ENCODE measurements around the gene TMPRSS11D.

Gene TMPRSS11D

DNA sequence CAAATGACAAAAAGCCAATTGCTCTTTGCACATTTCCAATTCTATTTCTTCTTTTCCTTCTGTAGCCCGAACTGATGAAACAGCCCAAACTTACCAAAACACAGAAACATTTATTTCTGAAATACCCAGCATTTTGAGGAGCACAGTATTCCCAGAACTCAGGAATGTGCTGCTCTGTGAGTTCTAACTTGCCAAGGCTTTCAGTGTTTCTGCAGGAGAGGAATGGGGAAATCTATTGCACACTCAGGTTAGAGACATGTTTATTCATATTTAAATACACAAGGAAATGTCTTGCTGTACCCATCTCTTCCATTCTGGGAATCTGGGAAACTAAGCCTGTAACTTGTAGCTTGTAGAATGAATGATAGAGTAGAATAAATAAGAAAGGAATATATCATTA, 10.7 kb downstream of the TMPRSS11D start:
- Mint-ChIP-seq H3K4me3 (no peak overlapping the region), H3K36me3 (ENCODE audit: low read depth) (no peaks in the 10 kb centered on the region), H3K27ac (no peak overlapping the region), H3K9me3 (no peaks in the 10 kb centered on the region), H3K4me1 (ENCODE audit: low read depth) (no peaks in the 10 kb centered on the region), H3K27me3 (peaks cover 3% of the 10 kb centered on the region)

DNA sequence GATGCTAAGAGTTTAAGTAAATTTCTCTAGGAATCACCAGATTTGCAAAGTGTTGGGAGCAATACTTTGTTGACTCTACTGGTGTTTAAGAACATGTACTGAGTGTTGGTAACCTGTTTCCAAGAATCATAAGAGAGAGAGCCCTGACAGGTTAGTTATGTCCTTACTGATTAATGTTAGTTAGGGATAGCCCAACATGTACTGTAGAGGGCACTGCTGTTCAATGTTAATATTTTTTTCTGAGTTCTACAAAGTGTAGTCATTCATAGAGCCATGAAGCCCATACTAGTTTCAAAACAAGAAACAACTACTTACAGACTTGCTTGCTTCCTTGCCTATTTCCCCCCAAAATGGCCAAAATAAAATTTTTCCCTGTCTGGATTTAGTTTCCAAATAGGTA, 11.9 kb downstream of the TMPRSS11D start:
- Mint-ChIP-seq H3K36me3 (ENCODE audit: low read depth) (no peaks in the 10 kb centered on the region), H3K4me3 (no peak overlapping the region), H3K27me3 (peaks cover 3% of the 10 kb centered on the region), H3K4me1 (ENCODE audit: low read depth) (no peaks in the 10 kb centered on the region), H3K27ac (no peak overlapping the region), H3K9me3 (no peaks in the 10 kb centered on the region)

DNA sequence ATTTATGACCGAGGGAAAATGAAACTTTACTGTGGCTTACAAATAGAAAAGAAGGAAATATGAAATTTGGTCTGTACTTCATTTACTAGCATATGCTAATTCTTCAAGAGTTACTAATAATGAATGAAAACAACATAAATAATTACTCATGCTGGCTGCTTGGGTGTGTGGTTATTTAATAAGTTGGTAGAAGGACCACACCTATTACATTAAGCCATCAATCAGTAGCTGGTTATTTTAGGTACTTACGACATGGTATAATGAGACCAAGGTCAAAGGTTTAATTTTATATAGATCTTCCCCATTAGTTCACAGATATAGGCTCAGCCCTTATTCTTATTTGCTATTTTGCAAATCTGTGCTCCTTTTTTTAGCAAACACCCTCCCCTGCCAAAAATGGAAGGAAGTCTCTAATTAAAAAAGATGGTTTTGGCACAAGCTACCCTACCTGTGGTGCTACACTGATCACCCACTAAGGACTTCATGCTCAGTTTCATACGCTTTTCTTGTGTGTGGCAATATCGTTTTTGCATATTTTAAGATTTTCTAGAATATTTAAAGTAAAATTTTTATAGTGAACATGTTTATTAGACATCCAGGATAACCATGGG, 14.1 kb downstream of the TMPRSS11D start:
- H3K27me3 Mint-ChIP-seq: peaks cover 3% of the 10 kb centered on the region
- H3K4me3 Mint-ChIP-seq: no peak overlapping the region
- H3K27ac Mint-ChIP-seq: no peak overlapping the region
- no peaks in the 10 kb centered on the region for H3K4me1 Mint-ChIP-seq (ENCODE audit: low read depth)
- no peaks in the 10 kb centered on the region for H3K36me3 Mint-ChIP-seq (ENCODE audit: low read depth)
- peaks cover 4% of the 10 kb centered on the region for H3K9me3 Mint-ChIP-seq

DNA sequence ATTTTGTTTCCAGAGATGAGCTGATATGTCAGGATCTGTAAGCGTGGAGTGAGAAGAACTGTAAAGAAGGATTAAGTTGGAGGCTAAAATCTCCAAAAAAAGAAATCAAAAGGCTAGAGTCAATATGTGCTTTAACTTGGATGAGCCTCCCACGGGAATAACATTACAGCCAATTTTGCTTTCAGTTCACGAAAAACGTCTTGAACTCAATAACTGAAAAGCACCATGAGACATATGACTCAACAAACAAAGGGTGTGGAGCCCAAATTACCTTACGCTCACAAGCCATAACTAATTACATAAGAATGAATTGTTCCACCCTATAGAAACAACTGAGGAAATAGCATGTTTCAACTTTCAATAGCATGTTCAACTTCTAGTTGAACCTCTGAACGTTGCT, 22.3 kb downstream of the TMPRSS11D start:
- no peak overlapping the region for H3K27ac Mint-ChIP-seq
- H3K4me3 Mint-ChIP-seq: no peak overlapping the region
- no peaks in the 10 kb centered on the region for H3K4me1 Mint-ChIP-seq (ENCODE audit: low read depth)
- H3K36me3 Mint-ChIP-seq (ENCODE audit: low read depth): no peaks in the 10 kb centered on the region
- peaks cover 11% of the 10 kb centered on the region for H3K9me3 Mint-ChIP-seq
- peaks cover 4% of the 10 kb centered on the region for H3K27me3 Mint-ChIP-seq

DNA sequence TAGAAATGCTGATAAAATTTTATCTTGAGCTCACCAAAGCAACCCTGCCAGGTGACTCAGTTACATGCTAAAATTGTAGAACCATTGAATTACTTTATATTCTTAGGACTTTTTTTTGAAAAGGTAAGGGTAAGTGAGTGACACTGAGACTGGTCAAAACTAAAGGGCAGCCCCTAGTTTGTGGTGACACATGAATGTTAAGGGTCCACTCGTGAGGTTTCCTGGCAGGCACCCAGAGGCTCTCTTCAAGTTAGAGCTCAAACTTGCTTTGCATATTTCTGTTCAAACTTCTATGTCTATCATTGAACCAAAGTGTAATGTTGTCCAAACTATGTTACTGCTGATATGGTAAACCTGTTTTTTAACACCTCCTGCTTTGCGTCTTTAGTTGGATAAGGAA, 30.5 kb downstream of the TMPRSS11D start:
- no peak overlapping the region for H3K27ac Mint-ChIP-seq
- no peaks in the 10 kb centered on the region for H3K4me1 Mint-ChIP-seq (ENCODE audit: low read depth)
- no peak overlapping the region for H3K4me3 Mint-ChIP-seq
- no peaks in the 10 kb centered on the region for H3K36me3 Mint-ChIP-seq (ENCODE audit: low read depth)
- H3K27me3 Mint-ChIP-seq: peaks cover 3% of the 10 kb centered on the region
- no peaks in the 10 kb centered on the region for H3K9me3 Mint-ChIP-seq

DNA sequence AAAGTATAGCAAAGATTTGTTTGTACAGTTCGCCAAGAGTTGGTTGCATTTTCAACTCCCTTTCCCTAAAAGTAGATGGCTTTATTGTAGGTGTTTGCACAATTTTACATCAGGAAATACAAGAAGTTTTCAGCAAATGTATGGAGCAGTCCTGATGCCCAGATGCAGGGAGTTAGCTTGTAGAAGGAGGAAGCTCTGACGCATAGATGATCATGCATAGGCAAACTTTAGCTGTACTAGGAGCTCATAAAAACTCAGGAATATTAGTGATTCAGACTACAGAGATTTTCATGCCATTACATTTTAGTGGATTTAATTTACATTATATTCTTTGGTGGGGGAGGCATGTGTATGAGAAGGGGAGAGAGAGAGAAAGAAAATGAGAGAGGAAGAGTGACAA, 62.9 kb downstream of the TMPRSS11D start:
- no peaks in the 10 kb centered on the region for H3K4me1 Mint-ChIP-seq (ENCODE audit: low read depth)
- no peaks in the 10 kb centered on the region for H3K27me3 Mint-ChIP-seq
- H3K9me3 Mint-ChIP-seq: peaks cover 15% of the 10 kb centered on the region
- no peaks in the 10 kb centered on the region for H3K36me3 Mint-ChIP-seq (ENCODE audit: low read depth)
- H3K4me3 Mint-ChIP-seq: no peak overlapping the region
- H3K27ac Mint-ChIP-seq: no peak overlapping the region

DNA sequence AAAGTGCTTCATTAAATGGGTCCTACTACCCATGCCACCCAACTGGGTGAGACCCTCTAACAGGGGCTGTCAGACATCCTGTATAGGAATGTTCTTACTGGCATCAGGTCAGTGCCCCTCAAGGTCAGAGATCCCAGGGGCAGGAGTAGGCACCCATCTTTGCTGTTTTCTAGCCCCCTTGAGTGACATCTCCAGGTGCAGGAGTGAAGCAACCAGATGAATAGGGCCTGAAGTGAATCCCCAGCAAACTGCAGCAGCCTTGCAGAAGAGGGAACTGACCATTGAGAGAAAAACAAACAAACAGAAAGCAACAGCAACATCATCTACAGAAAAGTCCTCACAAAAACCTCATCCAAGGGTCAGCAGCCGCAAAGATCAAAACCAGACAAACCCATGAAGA, 73.8 kb downstream of the TMPRSS11D start:
- H3K4me1 Mint-ChIP-seq (ENCODE audit: low read depth): no peaks in the 10 kb centered on the region
- H3K4me3 Mint-ChIP-seq: no peak overlapping the region
- no peaks in the 10 kb centered on the region for H3K27me3 Mint-ChIP-seq
- H3K36me3 Mint-ChIP-seq (ENCODE audit: low read depth): no peaks in the 10 kb centered on the region
- peaks cover 25% of the 10 kb centered on the region for H3K9me3 Mint-ChIP-seq
- no peak overlapping the region for H3K27ac Mint-ChIP-seq

DNA sequence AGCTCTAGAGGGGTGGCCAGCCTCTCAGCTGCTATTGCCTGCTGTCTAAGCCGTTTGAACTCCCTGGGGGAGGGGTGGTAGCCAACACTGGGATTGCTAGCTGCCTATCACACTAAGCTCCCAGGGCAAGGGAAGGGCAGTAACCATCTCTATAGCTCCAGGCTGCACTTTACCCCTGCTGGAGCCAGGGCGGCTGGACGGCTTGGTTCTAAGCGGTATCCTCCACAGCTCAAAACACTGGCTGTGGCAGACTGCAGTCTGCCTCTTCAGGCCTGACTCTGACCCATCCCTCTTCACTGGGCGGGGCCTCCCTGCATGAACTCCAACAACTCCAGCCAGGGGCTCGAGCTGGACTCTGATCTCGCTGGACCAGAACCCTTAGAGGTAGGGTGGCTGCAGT, 74.3 kb downstream of the TMPRSS11D start:
- peaks cover 21% of the 10 kb centered on the region for H3K9me3 Mint-ChIP-seq
- H3K36me3 Mint-ChIP-seq (ENCODE audit: low read depth): no peaks in the 10 kb centered on the region
- no peaks in the 10 kb centered on the region for H3K4me1 Mint-ChIP-seq (ENCODE audit: low read depth)
- H3K4me3 Mint-ChIP-seq: no peak overlapping the region
- H3K27ac Mint-ChIP-seq: no peak overlapping the region
- no peaks in the 10 kb centered on the region for H3K27me3 Mint-ChIP-seq

DNA sequence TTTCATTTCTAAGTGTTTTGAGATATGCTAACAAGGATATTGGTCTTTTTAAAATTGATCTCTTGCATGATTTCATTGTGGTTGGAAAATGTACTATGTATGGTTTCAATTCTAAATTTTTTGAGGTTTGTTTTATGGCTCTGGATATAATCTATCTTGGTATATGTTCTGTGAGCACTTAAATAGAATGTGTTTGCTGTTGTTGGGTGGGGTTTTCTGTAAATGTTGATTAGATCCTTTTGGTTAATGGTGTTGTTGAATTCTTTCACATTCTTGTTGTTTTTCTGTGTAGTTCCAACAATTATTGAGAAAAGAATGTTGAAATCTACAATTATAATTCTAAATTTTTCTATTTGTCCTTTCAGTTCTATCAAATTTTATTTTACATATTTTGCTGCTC, 87.0 kb downstream of the TMPRSS11D start:
- no peaks in the 10 kb centered on the region for H3K4me1 Mint-ChIP-seq (ENCODE audit: low read depth)
- H3K9me3 Mint-ChIP-seq: no peaks in the 10 kb centered on the region
- H3K27me3 Mint-ChIP-seq: no peaks in the 10 kb centered on the region
- H3K27ac Mint-ChIP-seq: no peak overlapping the region
- H3K4me3 Mint-ChIP-seq: no peak overlapping the region
- no peaks in the 10 kb centered on the region for H3K36me3 Mint-ChIP-seq (ENCODE audit: low read depth)

DNA sequence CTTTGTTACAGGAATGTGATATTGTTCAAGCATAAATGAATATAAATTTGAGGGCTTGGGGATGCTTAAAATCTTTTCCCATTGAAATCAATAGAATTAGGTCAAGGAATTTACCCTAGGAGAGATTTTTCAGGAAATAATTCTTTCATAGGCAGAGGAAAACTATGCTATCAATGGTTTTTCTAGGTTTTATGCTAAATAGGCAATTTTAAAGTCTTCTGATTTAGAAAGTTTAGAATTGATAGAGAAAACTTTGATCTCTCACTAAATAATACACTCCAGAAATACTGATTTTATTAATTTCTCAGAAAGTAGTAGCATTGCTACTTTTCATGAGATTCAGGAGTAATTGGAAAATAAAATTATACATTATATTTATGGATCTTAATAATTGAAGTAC, 93.1 kb downstream of the TMPRSS11D start:
- no peak overlapping the region for H3K4me3 Mint-ChIP-seq
- no peaks in the 10 kb centered on the region for H3K36me3 Mint-ChIP-seq (ENCODE audit: low read depth)
- H3K27me3 Mint-ChIP-seq: no peaks in the 10 kb centered on the region
- H3K4me1 Mint-ChIP-seq (ENCODE audit: low read depth): no peaks in the 10 kb centered on the region
- no peak overlapping the region for H3K27ac Mint-ChIP-seq
- no peaks in the 10 kb centered on the region for H3K9me3 Mint-ChIP-seq

DNA sequence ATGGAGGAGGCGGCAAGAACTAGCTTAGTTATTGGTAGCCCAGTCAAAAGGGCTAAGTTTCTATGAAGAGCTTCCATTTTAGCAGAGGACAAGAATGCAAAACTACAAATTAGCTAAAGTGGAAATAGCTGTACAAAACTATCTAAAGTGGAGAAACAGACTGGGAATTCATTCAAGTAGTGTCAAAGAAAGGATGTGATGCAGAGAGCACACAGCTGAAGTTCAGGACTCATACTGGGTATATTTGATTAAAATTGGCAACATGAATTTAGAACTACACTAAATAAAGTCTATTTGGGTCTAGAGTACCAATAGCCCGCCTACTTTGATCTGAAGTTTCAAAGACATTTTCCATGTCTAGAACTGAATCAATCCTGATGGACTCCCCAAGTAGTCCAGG, 96.5 kb downstream of the TMPRSS11D start:
- no peak overlapping the region for H3K27ac Mint-ChIP-seq
- no peaks in the 10 kb centered on the region for H3K36me3 Mint-ChIP-seq (ENCODE audit: low read depth)
- H3K27me3 Mint-ChIP-seq: no peaks in the 10 kb centered on the region
- H3K4me1 Mint-ChIP-seq (ENCODE audit: low read depth): no peaks in the 10 kb centered on the region
- H3K9me3 Mint-ChIP-seq: no peaks in the 10 kb centered on the region
- no peak overlapping the region for H3K4me3 Mint-ChIP-seq

DNA sequence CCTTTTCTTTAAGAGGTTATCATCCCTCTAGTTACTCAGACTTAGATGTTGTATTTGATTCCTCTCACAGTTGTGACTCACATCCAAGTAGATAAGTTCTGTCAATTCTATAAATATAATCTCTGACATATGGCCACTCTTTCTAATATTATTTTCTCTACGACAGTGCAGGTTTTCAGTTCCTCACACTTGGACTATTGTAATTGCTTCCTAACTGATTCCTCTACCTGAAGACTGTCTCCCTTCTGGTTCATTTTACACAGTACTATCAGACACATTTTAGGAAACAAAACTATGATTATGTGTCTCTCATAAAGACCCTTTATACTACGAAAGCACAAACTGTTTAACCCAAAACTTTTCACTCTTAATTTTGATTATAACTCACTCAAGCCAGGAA, 98.3 kb downstream of the TMPRSS11D start:
- Mint-ChIP-seq H3K4me1 (ENCODE audit: low read depth) (no peaks in the 10 kb centered on the region), H3K27ac (no peak overlapping the region), H3K4me3 (no peak overlapping the region), H3K9me3 (no peaks in the 10 kb centered on the region), H3K36me3 (ENCODE audit: low read depth) (no peaks in the 10 kb centered on the region), H3K27me3 (no peaks in the 10 kb centered on the region)

DNA sequence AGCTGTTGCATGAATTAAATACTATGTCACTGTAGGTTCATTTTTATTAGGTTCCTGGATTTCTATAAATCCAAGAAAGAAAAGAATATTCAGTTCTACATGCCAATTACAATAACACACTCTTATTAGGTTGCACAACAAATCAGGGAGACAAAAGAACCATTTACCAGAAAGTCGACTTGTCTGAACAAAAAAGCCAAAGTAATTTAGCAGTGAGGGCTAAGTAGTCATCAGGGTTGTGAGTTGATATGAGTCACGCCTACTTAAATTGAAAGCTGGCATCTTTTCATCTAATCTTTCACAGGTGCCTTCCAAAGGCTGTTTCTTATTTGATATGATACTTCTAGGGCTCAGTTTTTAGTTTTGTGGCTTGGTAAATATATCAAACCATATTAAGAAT, 104.2 kb downstream of the TMPRSS11D start:
- Mint-ChIP-seq H3K27ac (no peak overlapping the region), H3K4me1 (ENCODE audit: low read depth) (no peaks in the 10 kb centered on the region), H3K27me3 (no peaks in the 10 kb centered on the region), H3K36me3 (ENCODE audit: low read depth) (no peaks in the 10 kb centered on the region), H3K4me3 (no peak overlapping the region), H3K9me3 (no peaks in the 10 kb centered on the region)

DNA sequence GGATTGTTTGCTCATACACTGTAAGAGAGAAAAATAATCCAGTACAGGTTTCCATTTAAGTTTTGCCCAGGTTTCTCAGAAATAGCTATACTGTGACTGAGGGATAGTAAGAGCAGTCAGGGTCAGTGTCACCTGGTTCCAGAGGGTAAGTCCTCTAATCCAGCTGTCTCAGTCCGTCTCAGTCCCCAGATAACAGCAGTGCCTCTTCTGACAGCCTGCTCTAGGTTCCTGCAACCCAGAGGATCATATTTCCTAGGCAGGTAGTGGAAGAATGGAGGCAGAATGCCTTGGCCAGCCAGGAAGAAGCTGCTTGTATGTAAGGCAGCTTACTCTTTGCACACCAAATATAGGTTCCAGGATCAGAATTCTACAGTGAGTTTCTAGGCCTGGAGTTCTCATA, 107.1 kb downstream of the TMPRSS11D start:
- H3K4me1 Mint-ChIP-seq (ENCODE audit: low read depth): no peaks in the 10 kb centered on the region
- no peaks in the 10 kb centered on the region for H3K27me3 Mint-ChIP-seq
- no peak overlapping the region for H3K27ac Mint-ChIP-seq
- H3K4me3 Mint-ChIP-seq: no peak overlapping the region
- H3K9me3 Mint-ChIP-seq: no peaks in the 10 kb centered on the region
- H3K36me3 Mint-ChIP-seq (ENCODE audit: low read depth): no peaks in the 10 kb centered on the region

Measured in stimulated activated naive CD8-positive, alpha-beta T cell treated with anti-CD3 and anti-CD28 coated beads, Interleukin-15, Interleukin-2, amounts not matched to agents 100 ng/mL and 50 ng/mL, for 24 hours (primary cell).